CD4-positive, alpha-beta T cell (primary cell): ENCODE measurements around the gene B3GNT3. TPM values are rescaled to one million over a fixed set of nuclear protein-coding genes. Genes with fewer than 3 reads are reported as not detected.

Experiments
- ATAC-seq: fragments of 200-7000 bp; cut with Tn5 transposase; one replicate; pipeline ENCODE4 v1.10.0; 2022; ENCODE audit warnings: mild to moderate bottlenecking; ENCODE audit not compliant: poor library complexity
- CTCF ChIA-PET: fragments of 350-600 bp; sonication (Branson Sonifier 250); formaldehyde crosslinking; loops from one replicate; lab custom pipeline; 2021; ENCODE audit warnings: antibody characterized with exemption, inconsistent platforms; lab: Charles Lee
- POLR2A ChIA-PET: fragments of 350-600 bp; sonication (Branson Sonifier 250); formaldehyde crosslinking; loops from one replicate; lab custom pipeline; 2021; ENCODE audit warnings: antibody characterized with exemption, inconsistent platforms; lab: Charles Lee
- DNase-seq, 14 experiments: peaks; one replicate each; pipeline ENCODE4 v3.0.0-alpha.2; 2013 to 2020; ENCODE audit warnings: mixed read lengths in 2 of 14
- H3K27ac ChIP-seq, 2 donors: one replicate each; pipeline versions ENCODE4 v1.5.1 to v1.7.0; 2013; ENCODE audit warnings: low read length in 2 of 2, low read depth in 1 of 2, mild to moderate bottlenecking in 1 of 2
- H3K27me3 ChIP-seq, 2 experiments: 1 replicate in 1 of 2; 2 replicates in 1 of 2; pipeline versions ENCODE4 v1.6.1 to v1.7.0; 2013; ENCODE audit warnings: low read length in 2 of 2, control low read depth in 1 of 2, mild to moderate bottlenecking in 1 of 2, moderate library complexity in 1 of 2; ENCODE audit not compliant: insufficient read depth in 2 of 2, control insufficient read depth in 1 of 2
- H3K36me3 ChIP-seq: one replicate; pipeline ENCODE4 v1.6.1; 2013; ENCODE audit warnings: low read length, control low read depth; ENCODE audit not compliant: insufficient read depth
- H3K4me1 ChIP-seq: one replicate; pipeline ENCODE4 v1.6.1; 2013; ENCODE audit warnings: low read length, control low read depth; ENCODE audit not compliant: insufficient read depth
- H3K4me3 ChIP-seq: one replicate; pipeline ENCODE4 v1.5.1; 2013; ENCODE audit warnings: mild to moderate bottlenecking, low read length, moderate library complexity
- H3K9me3 ChIP-seq, 2 experiments: 1 replicate in 1 of 2; 2 replicates in 1 of 2; pipeline versions ENCODE4 v1.6.1 to v1.7.0; 2013; ENCODE audit warnings: low read length in 2 of 2, mild to moderate bottlenecking in 2 of 2, control low read depth in 1 of 2, moderate library complexity in 1 of 2; ENCODE audit not compliant: control insufficient read depth in 1 of 2, insufficient read depth in 1 of 2
- H3K27ac Mint-ChIP-seq: one replicate; pipeline ENCODE4 v1.8.0; 2020; ENCODE audit warnings: mixed read lengths
- H3K27me3 Mint-ChIP-seq: one replicate; pipeline ENCODE4 v1.8.0; 2021; ENCODE audit warnings: mixed read lengths
- H3K36me3 Mint-ChIP-seq: one replicate; pipeline ENCODE4 v1.8.0; 2021; ENCODE audit warnings: low read depth, mixed read lengths
- H3K4me1 Mint-ChIP-seq: one replicate; pipeline ENCODE4 v1.8.0; 2021; ENCODE audit warnings: low read depth, mixed read lengths
- H3K4me3 Mint-ChIP-seq: one replicate; pipeline ENCODE4 v1.8.0; 2020; ENCODE audit warnings: mild to moderate bottlenecking, mixed read lengths
- H3K9me3 Mint-ChIP-seq: one replicate; pipeline ENCODE4 v1.8.0; 2020; ENCODE audit warnings: mixed read lengths
- intact Hi-C, 2 experiments: fragments of 100-400 bp; cut with DNase I in 1 of 2; cut with micrococcal nuclease in 1 of 2; formaldehyde crosslinking; loops; one replicate each; pipeline versions ENCODE4 v1.15.1 to v1.9.0; 2023 to 2025; cut with DNase I, micrococcal nuclease
- total RNA-seq, 174 experiments: library from RNA in 2 of 174; stranded (reverse) in 2 of 174; gene quantifications; one replicate each; pipeline ENCODE4 v1.2.3 and lab custom pipeline; 2021 to 2026
- TF ChIP-seq, protein P1 (sequence below): fragments of 200-600 bp; IDR thresholded peaks from one replicate; pipeline ENCODE4 v1.8.0; 2022; ENCODE audit warnings: antibody characterized with exemption, mild to moderate bottlenecking

The B3GNT3 gene
- total RNA-seq, 2 experiments from 2014 or later = 0.39 to 0.52 TPM

- Histone ChIP-seq H3K27me3 (no peaks in the 10 kb centered on the region), H3K27ac (no peak overlapping the region), H3K4me3 (no peak overlapping the region), H3K9me3 (no peaks in the 10 kb centered on the region), H3K36me3 (no peaks in the 10 kb centered on the region), H3K4me1 (peaks cover 16% of the 10 kb centered on the region)
- ChIA-PET POLR2A (no interaction called here), CTCF (interaction anchor here (0.6 kb wide), 1 partner anchor 364 kb away, joined by 4 read pairs; no protein-coding TSS in a partner anchor)
- H3K27ac Mint-ChIP-seq = no peak overlapping the region
- intact Hi-C loops = no loop called here
- TF ChIP-seq, protein P1, sequence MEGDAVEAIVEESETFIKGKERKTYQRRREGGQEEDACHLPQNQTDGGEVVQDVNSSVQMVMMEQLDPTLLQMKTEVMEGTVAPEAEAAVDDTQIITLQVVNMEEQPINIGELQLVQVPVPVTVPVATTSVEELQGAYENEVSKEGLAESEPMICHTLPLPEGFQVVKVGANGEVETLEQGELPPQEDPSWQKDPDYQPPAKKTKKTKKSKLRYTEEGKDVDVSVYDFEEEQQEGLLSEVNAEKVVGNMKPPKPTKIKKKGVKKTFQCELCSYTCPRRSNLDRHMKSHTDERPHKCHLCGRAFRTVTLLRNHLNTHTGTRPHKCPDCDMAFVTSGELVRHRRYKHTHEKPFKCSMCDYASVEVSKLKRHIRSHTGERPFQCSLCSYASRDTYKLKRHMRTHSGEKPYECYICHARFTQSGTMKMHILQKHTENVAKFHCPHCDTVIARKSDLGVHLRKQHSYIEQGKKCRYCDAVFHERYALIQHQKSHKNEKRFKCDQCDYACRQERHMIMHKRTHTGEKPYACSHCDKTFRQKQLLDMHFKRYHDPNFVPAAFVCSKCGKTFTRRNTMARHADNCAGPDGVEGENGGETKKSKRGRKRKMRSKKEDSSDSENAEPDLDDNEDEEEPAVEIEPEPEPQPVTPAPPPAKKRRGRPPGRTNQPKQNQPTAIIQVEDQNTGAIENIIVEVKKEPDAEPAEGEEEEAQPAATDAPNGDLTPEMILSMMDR = no peak
- no peaks in the 10 kb centered on the region for H3K36me3 Mint-ChIP-seq
- peaks cover 12% of the 10 kb centered on the region for H3K4me1 Mint-ChIP-seq
- H3K4me3 Mint-ChIP-seq = no peak overlapping the region
- no peak for DNase-seq
- no peak for ATAC-seq
- no peaks in the 10 kb centered on the region for H3K9me3 Mint-ChIP-seq
- H3K27me3 Mint-ChIP-seq = no peaks in the 10 kb centered on the region
Measured at GRCh38 chr19:17811681-17812080, 16.7 kb downstream of the B3GNT3 start.

DNA sequence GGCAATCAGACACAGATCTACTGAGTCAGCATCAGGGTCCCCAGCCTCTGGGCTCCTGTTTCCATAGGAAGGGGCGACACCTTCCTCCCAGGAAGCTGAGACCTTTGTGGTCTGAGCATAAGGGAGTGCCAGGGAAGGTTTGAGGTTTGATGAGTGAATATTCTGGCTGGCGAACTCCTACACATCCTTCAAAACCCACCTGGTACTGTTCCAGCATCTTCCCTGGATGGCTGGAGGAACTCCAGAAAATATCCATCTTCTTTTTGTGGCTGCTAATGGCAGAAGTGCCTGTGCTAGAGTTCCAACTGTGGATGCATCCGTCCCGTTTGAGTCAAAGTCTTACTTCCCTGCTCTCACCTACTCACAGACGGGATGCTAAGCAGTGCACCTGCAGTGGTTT, 17.2 kb downstream of the B3GNT3 start:
- Mint-ChIP-seq H3K9me3 (no peaks in the 10 kb centered on the region), H3K4me1 (peaks cover 11% of the 10 kb centered on the region), H3K4me3 (no peak overlapping the region), H3K27me3 (no peaks in the 10 kb centered on the region), H3K27ac (no peak overlapping the region), H3K36me3 (no peaks in the 10 kb centered on the region)
- DNase-seq (no peak), ATAC-seq (no peak)
- ChIA-PET POLR2A (interaction anchor here (1.1 kb wide), 1 partner anchor 36 kb away, joined by 3 read pairs; the partner anchor contains the start of gene JAK3), CTCF (no interaction called here)
- no peak overlapping the region for H3K27ac ChIP-seq
- peaks cover 12% of the 10 kb centered on the region for H3K4me1 ChIP-seq
- TF ChIP-seq, protein P1 = no peak
- intact Hi-C loops = no loop called here
- H3K9me3 ChIP-seq = no peaks in the 10 kb centered on the region
- H3K27me3 ChIP-seq = no peaks in the 10 kb centered on the region
- H3K36me3 ChIP-seq = no peaks in the 10 kb centered on the region
- no peak overlapping the region for H3K4me3 ChIP-seq

DNA sequence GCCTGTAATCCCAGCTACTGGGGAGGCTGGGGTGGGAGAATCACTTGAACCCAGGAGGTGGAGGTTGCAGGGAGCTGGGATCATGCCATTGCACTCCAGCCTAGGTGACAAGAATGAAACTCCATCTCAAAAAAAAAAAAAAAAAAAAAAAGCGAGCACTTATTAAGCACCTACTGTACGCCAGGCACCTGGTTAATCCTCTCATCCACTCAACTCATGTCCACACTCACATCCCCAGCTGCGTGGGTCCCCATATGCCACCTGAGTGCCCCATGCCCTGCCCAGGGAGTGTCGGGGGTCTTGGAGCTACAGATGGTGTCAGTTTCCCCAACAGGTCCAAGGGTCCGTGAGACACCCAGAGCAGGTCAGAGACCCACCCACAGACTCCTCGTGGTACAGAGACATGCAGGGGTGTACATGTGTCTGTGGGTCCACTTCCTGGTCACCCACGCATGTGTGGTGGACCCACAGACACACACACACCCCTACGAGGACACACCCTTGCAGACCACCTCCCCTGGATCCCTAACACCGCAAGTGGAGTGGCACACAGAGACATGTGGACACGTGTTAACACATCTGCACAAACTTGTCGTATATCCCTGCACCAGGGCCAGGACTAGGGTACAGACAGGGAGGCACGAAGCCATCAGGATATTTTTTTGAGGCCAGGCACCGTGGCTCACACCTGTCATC, 22.9 kb downstream of the B3GNT3 start:
- Histone ChIP-seq H3K4me1 (no peaks in the 10 kb centered on the region), H3K27ac (no peak overlapping the region), H3K4me3 (no peak overlapping the region), H3K9me3 (no peaks in the 10 kb centered on the region), H3K36me3 (no peaks in the 10 kb centered on the region), H3K27me3 (no peaks in the 10 kb centered on the region)
- intact Hi-C loops = no loop called here
- no peaks in the 10 kb centered on the region for H3K36me3 Mint-ChIP-seq
- ChIA-PET POLR2A (no interaction called here), CTCF (no interaction called here)
- H3K4me3 Mint-ChIP-seq = no peak overlapping the region
- H3K4me1 Mint-ChIP-seq = no peaks in the 10 kb centered on the region
- H3K27me3 Mint-ChIP-seq = no peaks in the 10 kb centered on the region
- TF ChIP-seq, protein P1 = no peak
- H3K27ac Mint-ChIP-seq = no peak overlapping the region
- H3K9me3 Mint-ChIP-seq = no peaks in the 10 kb centered on the region
- no peak for DNase-seq
- no peak for ATAC-seq
